GM12875 (cell line): Measurements from ENCODE around the gene VWA3B.

Experiments
- H3K4me3 ChIP-seq: one replicate; pipeline ENCODE4 v1.5.1; 2011; ENCODE audit warnings: low read depth, low read length, control low read depth
- TF ChIP-seq, protein P1 (sequence below): IDR thresholded peaks from 2 replicates; pipeline ENCODE4 v1.5.1; 2011; ENCODE audit warnings: low read depth, mild to moderate bottlenecking, control low read depth, inconsistent platforms, low read length, moderate library complexity, borderline replicate concordance; ENCODE audit not compliant: insufficient read depth

The VWA3B gene

GRCh38 chr2:98072442-98072841 is 14.5 kb upstream of the VWA3B start:
- no peak overlapping the region for H3K4me3 ChIP-seq
- TF ChIP-seq, protein P1, sequence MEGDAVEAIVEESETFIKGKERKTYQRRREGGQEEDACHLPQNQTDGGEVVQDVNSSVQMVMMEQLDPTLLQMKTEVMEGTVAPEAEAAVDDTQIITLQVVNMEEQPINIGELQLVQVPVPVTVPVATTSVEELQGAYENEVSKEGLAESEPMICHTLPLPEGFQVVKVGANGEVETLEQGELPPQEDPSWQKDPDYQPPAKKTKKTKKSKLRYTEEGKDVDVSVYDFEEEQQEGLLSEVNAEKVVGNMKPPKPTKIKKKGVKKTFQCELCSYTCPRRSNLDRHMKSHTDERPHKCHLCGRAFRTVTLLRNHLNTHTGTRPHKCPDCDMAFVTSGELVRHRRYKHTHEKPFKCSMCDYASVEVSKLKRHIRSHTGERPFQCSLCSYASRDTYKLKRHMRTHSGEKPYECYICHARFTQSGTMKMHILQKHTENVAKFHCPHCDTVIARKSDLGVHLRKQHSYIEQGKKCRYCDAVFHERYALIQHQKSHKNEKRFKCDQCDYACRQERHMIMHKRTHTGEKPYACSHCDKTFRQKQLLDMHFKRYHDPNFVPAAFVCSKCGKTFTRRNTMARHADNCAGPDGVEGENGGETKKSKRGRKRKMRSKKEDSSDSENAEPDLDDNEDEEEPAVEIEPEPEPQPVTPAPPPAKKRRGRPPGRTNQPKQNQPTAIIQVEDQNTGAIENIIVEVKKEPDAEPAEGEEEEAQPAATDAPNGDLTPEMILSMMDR: no peak

- H3K4me3 ChIP-seq: no peak overlapping the region
- TF ChIP-seq, protein P1: no peak
Measured at GRCh38 chr2:98078701-98079100, 8.3 kb upstream of the VWA3B start.

- H3K4me3 ChIP-seq: no peak overlapping the region
- TF ChIP-seq, protein P1: no peak
Measured at GRCh38 chr2:98084151-98084868, 2.7 kb upstream of the VWA3B start.

DNA sequence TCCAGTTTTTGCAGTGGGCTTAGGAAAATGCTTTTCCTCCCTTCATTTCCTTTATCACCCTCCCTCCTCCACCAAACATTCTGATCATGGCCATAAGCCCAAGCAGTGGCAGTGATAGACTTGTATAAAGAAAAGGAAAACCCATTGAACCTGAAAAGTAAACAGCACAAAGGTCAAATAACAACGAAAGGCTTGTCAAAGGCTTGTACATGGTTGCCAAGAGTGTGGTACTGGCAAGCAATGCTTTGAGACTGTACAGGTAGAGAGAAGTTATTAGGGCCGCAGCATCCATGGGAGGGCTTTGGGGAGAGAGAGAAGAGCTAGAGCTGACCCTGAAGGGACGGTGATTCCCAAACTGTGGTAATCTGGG is 2.1 kb upstream of the VWA3B start:
- TF ChIP-seq, protein P1: no peak

GRCh38 chr2:98085649-98086048 is 1.3 kb upstream of the VWA3B start:
- H3K4me3 ChIP-seq: no peak overlapping the region
- TF ChIP-seq, protein P1: no peak

More for the DNA sequence above, 2.1 kb upstream of the VWA3B start:
- H3K4me3 ChIP-seq: no peak overlapping the region

DNA sequence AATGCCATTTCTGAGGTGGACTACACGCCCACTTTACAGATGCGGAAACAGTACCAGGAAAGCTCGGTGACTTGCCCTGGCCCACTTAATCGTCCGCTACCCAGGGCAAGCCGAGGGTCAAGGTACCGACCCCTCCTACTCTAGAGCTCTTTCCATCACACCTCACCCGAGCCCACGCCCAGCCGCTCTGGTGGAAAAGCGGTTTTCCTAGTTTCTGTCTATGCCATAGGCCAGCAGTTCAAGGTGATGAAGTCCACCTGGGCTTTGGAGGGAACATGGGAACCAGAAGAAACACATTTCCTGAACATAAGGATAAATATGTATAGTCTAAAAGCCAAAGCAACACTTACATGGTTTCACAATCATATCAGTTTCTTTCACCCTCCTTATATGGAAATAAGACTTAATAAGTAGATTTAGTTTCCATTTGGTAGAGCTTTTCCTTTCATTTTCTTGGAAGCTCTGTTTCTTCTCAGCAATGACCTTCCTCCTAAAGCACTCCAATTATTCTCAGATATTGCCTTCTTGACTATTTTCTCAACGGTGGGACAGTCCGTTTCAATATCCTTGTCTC is 567 bp downstream of the VWA3B start:
- TF ChIP-seq, protein P1: no peak
- peak overlapping the region; percentile 56 for H3K4me3 ChIP-seq

GRCh38 chr2:98088261-98088660 is 1.3 kb downstream of the VWA3B start:
- TF ChIP-seq, protein P1: no peak

More at GRCh38 chr2:98088261-98088660, 1.3 kb downstream of the VWA3B start:
- no peak overlapping the region for H3K4me3 ChIP-seq
